Gastroesophageal sphincter (tissue), 4 donors: Measurements from ENCODE around the gene ZFYVE28. TPM values are rescaled to one million over a fixed set of nuclear protein-coding genes. Genes with fewer than 3 reads are reported as not detected.

Source experiments
- ATAC-seq: fragments of 150-250 bp; one replicate; pipeline ENCODE4 v1.9.1; 2016; ENCODE audit warnings: mild to moderate bottlenecking, moderate library complexity
- H3K27ac ChIP-seq, 4 donors: fragments of 200-600 bp; sonication (generic) in 3 of 4; 1 replicate in 3 of 4; 2 replicates in 1 of 4; pipeline ENCODE4 v1.5.1; 2016 to 2019
- H3K27me3 ChIP-seq: fragments of 200-600 bp; sonication (generic); one replicate; pipeline ENCODE4 v1.5.1; 2019
- H3K36me3 ChIP-seq, 2 donors: fragments of 200-600 bp; sonication (generic); one replicate each; pipeline ENCODE4 v1.5.1; 2019; ENCODE audit warnings: control low read depth in 1 of 2
- H3K4me1 ChIP-seq, 3 donors: fragments of 200-600 bp; sonication (generic); 1 replicate in 2 of 3; 2 replicates in 1 of 3; pipeline ENCODE4 v1.5.1; 2016 to 2019; ENCODE audit warnings: control low read depth in 2 of 3
- H3K4me3 ChIP-seq, 2 donors: fragments of 200-600 bp; sonication (generic); one replicate each; pipeline ENCODE4 v1.5.1; 2019; ENCODE audit warnings: mild to moderate bottlenecking in 1 of 2, moderate library complexity in 1 of 2
- H3K9me3 ChIP-seq, 3 donors: fragments of 200-600 bp; sonication (generic); one replicate each; pipeline ENCODE4 v1.5.1; 2017 to 2019; ENCODE audit warnings: control low read depth in 2 of 3
- CTCF ChIP-seq, 4 experiments: fragments of 200-600 bp in 2 of 4; fragments of 450-650 bp in 2 of 4; sonication (generic) in 1 of 4; IDR thresholded peaks; one replicate each; pipeline ENCODE4 v1.5.1; 2017 to 2019; ENCODE audit warnings: antibody characterized with exemption in 4 of 4, mild to moderate bottlenecking in 2 of 4, moderate library complexity in 2 of 4
- EP300 ChIP-seq: sonication (generic); formaldehyde crosslinking; IDR thresholded peaks from one replicate; pipeline ENCODE4 v1.6.1; 2017; ENCODE audit warnings: antibody characterized with exemption, mild to moderate bottlenecking
- POLR2A ChIP-seq, 2 donors: fragments of 450-650 bp; IDR thresholded peaks; one replicate each; pipeline ENCODE4 v1.6.1; 2017; ENCODE audit warnings: antibody characterized with exemption in 2 of 2, mild to moderate bottlenecking in 2 of 2, moderate library complexity in 1 of 2
- POLR2AphosphoS5 ChIP-seq: sonication (generic); formaldehyde crosslinking; IDR thresholded peaks from one replicate; pipeline ENCODE4 v1.6.1; 2017; ENCODE audit warnings: antibody characterized with exemption
- WGBS, 2 donors: methylation state at CpG; one replicate each; pipeline ENCODE4 v1.1.5; 2018; ENCODE audit warnings: low coverage in 1 of 2; 5-methylcytosine and 5-hydroxymethylcytosine counted together
- total RNA-seq, 4 donors: library from RNA; depleted of rRNA; stranded (reverse); fragments of >200 nt; gene quantifications; one replicate each; pipeline ENCODE4 v1.1.0, GENCODE V29; 2016

The ZFYVE28 gene
- total RNA-seq, 4 donors from 2014 or later = 4.4 to 12.0 (median 8.2) TPM

- 86 to 89% methylated on average over 3 to 5 of the region's 16 CpGs for WGBS, 2 donors
- Histone ChIP-seq H3K4me1 (no peaks in the 10 kb centered on the region), H3K4me3 (no peak overlapping the region), H3K9me3 (no peaks in the 10 kb centered on the region), H3K27me3 (peaks cover 7% of the 10 kb centered on the region), H3K27ac (no peak overlapping the region), H3K36me3 (no peaks in the 10 kb centered on the region)
- TF ChIP-seq EP300 (no peak), POLR2AphosphoS5 (no peak)
- ATAC-seq = no peak
Observed at GRCh38 chr4:2438822-2439718, 20.6 kb upstream of the ZFYVE28 start.

- no peak for ATAC-seq
- H3K4me3 ChIP-seq = no peak overlapping the region
- WGBS, 2 donors = 76 to 81% methylated on average over 5 to 12 of the region's 25 CpGs
Observed at GRCh38 chr4:2437475-2438215, 19.2 kb upstream of the ZFYVE28 start.

GRCh38 chr4:2436761-2437474, 18.5 kb upstream of the ZFYVE28 start:
- WGBS, 2 donors = 70 to 80% methylated on average over 1 to 4 of the region's 30 CpGs

More at GRCh38 chr4:2437475-2438215, 19.2 kb upstream of the ZFYVE28 start:
- Histone ChIP-seq H3K9me3 (no peaks in the 10 kb centered on the region), H3K27ac (no peak overlapping the region), H3K36me3 (no peaks in the 10 kb centered on the region), H3K27me3 (peaks cover 20% of the 10 kb centered on the region), H3K4me1 (no peaks in the 10 kb centered on the region)
- TF ChIP-seq EP300 (no peak), POLR2AphosphoS5 (no peak), CTCF (IDR thresholded peaks at IDR 0.05) (no peak), POLR2A (IDR thresholded peaks at IDR 0.05) (no peak)

GRCh38 chr4:2436301-2436700, 17.9 kb upstream of the ZFYVE28 start:
- H3K9me3 ChIP-seq = no peaks in the 10 kb centered on the region
- no peaks in the 10 kb centered on the region for H3K4me1 ChIP-seq
- ATAC-seq = no peak
- no peak overlapping the region for H3K27ac ChIP-seq
- H3K4me3 ChIP-seq = no peak overlapping the region
- WGBS, 2 donors = 30 to 52% methylated on average over 9 to 10 of the region's 10 CpGs
- H3K36me3 ChIP-seq = no peaks in the 10 kb centered on the region
- TF ChIP-seq EP300 (no peak), POLR2AphosphoS5 (no peak), POLR2A (IDR thresholded peaks at IDR 0.05) (no peak)
- peaks cover 14% of the 10 kb centered on the region for H3K27me3 ChIP-seq

More at GRCh38 chr4:2436761-2437474, 18.5 kb upstream of the ZFYVE28 start:
- Histone ChIP-seq H3K4me3 (no peak overlapping the region), H3K27ac (no peak overlapping the region), H3K36me3 (no peaks in the 10 kb centered on the region), H3K27me3 (peaks cover 20% of the 10 kb centered on the region), H3K9me3 (no peaks in the 10 kb centered on the region), H3K4me1 (no peaks in the 10 kb centered on the region)
- ATAC-seq = no peak
- no peak for TF ChIP-seq POLR2A (IDR thresholded peaks at IDR 0.05)
- TF ChIP-seq POLR2AphosphoS5 = no peak
- TF ChIP-seq CTCF (IDR thresholded peaks at IDR 0.05) = no peak
- TF ChIP-seq EP300 = no peak

GRCh38 chr4:2434420-2434819, 16.0 kb upstream of the ZFYVE28 start:
- H3K9me3 ChIP-seq = no peaks in the 10 kb centered on the region
- no peaks in the 10 kb centered on the region for H3K36me3 ChIP-seq
- H3K4me1 ChIP-seq = no peaks in the 10 kb centered on the region
- H3K4me3 ChIP-seq = no peak overlapping the region
- ATAC-seq = no peak
- TF ChIP-seq EP300 = no peak
- no peak for TF ChIP-seq POLR2A (IDR thresholded peaks at IDR 0.05)
- TF ChIP-seq POLR2AphosphoS5 = no peak
- TF ChIP-seq CTCF (IDR thresholded peaks at IDR 0.05) = no peak
- peaks cover 14% of the 10 kb centered on the region for H3K27me3 ChIP-seq
- no peak overlapping the region for H3K27ac ChIP-seq
- 41% methylated on average over 5 of the region's 9 CpGs; no CpG with 5 or more reads in 1 of the 2 donors for WGBS, 2 donors
